Activated B cell treated with CpG ODN at 0.5 μM for 24 hours (primary cell): ENCODE measurements around the gene CELA3A. TPM values are rescaled to one million over a fixed set of nuclear protein-coding genes. Genes with fewer than 3 reads are reported as not detected.
"Not testable (repeated sequence)": the region's sequence is repeated elsewhere in the genome, so short reads cannot be mapped to it uniquely, and the experiment has no call there.

Experiments
- ATAC-seq: fragments of 200-7000 bp; cut with Tn5 transposase; one replicate; pipeline ENCODE4 v1.10.0; 2021; ENCODE audit warnings: low read depth, mild to moderate bottlenecking, moderate library complexity
- CTCF ChIA-PET: fragments of 350-600 bp; sonication (Branson Sonifier 250); formaldehyde crosslinking; loops from one replicate; lab custom pipeline; 2021; ENCODE audit warnings: antibody characterized with exemption; lab: Charles Lee
- POLR2A ChIA-PET: fragments of 350-600 bp; sonication (Branson Sonifier 250); formaldehyde crosslinking; loops from one replicate; lab custom pipeline; 2021; ENCODE audit warnings: antibody characterized with exemption; lab: Charles Lee
- DNase-seq: peaks from one replicate; pipeline ENCODE4 v3.0.0; 2022
- H3K27ac Mint-ChIP-seq: one replicate; pipeline ENCODE4 v1.8.0; 2020; ENCODE audit warnings: mixed read lengths
- H3K27me3 Mint-ChIP-seq: one replicate; pipeline ENCODE4 v1.8.0; 2021; ENCODE audit warnings: mixed read lengths
- H3K36me3 Mint-ChIP-seq: one replicate; pipeline ENCODE4 v1.8.0; 2021; ENCODE audit warnings: low read depth, mixed read lengths
- H3K4me1 Mint-ChIP-seq: one replicate; pipeline ENCODE4 v1.8.0; 2021; ENCODE audit warnings: mixed read lengths
- H3K4me3 Mint-ChIP-seq: one replicate; pipeline ENCODE4 v1.8.0; 2020; ENCODE audit warnings: mild to moderate bottlenecking, mixed read lengths
- H3K9me3 Mint-ChIP-seq: one replicate; pipeline ENCODE4 v1.8.0; 2020; ENCODE audit warnings: mixed read lengths
- CTCF ChIP-seq: fragments of 200-600 bp; IDR thresholded peaks from one replicate; pipeline ENCODE4 v1.8.0; 2022; ENCODE audit warnings: antibody characterized with exemption, mild to moderate bottlenecking
- intact Hi-C: fragments of 100-400 bp; cut with micrococcal nuclease; formaldehyde crosslinking; loops from one replicate; pipeline ENCODE4 v1.15.1; 2024
- total RNA-seq: library from RNA; stranded (reverse); gene quantifications from 2 replicates; pipeline ENCODE4 v1.2.3, GENCODE V29; 2022

Gene CELA3A
- total RNA-seq, 1 donor from 2014 or later = not detected

GRCh38 chr1:21966247-21967000, 35.0 kb upstream of the CELA3A start:
- H3K27me3 Mint-ChIP-seq = peaks cover 8% of the 10 kb centered on the region
- intact Hi-C loops = no loop called here
- H3K27ac Mint-ChIP-seq = no peak overlapping the region
- no peaks in the 10 kb centered on the region for H3K36me3 Mint-ChIP-seq
- no peak overlapping the region for H3K4me3 Mint-ChIP-seq
- H3K4me1 Mint-ChIP-seq = peaks cover 2% of the 10 kb centered on the region
- no peaks in the 10 kb centered on the region for H3K9me3 Mint-ChIP-seq
- DNase-seq (no peak), ATAC-seq (no peak)
- TF ChIP-seq CTCF = no peak
- ChIA-PET CTCF (no interaction called here), POLR2A (no interaction called here)

GRCh38 chr1:21967216-21967615, 34.2 kb upstream of the CELA3A start:
- H3K4me1 Mint-ChIP-seq, CTCF ChIA-PET, H3K9me3 Mint-ChIP-seq, H3K27ac Mint-ChIP-seq, H3K36me3 Mint-ChIP-seq, POLR2A ChIA-PET, ATAC-seq, DNase-seq, H3K27me3 Mint-ChIP-seq, H3K4me3 Mint-ChIP-seq, intact Hi-C loops: not testable (repeated sequence)

GRCh38 chr1:21969066-21969465, 32.4 kb upstream of the CELA3A start:
- DNase-seq, H3K4me3 Mint-ChIP-seq, H3K9me3 Mint-ChIP-seq, ATAC-seq, POLR2A ChIA-PET, H3K4me1 Mint-ChIP-seq, H3K27me3 Mint-ChIP-seq, H3K27ac Mint-ChIP-seq, H3K36me3 Mint-ChIP-seq, CTCF ChIA-PET, intact Hi-C loops: not testable (repeated sequence)

- H3K4me3 Mint-ChIP-seq, H3K27me3 Mint-ChIP-seq, ATAC-seq, CTCF ChIA-PET, H3K9me3 Mint-ChIP-seq, H3K4me1 Mint-ChIP-seq, H3K36me3 Mint-ChIP-seq, POLR2A ChIA-PET, H3K27ac Mint-ChIP-seq, DNase-seq, intact Hi-C loops: not testable (repeated sequence)
Observed at GRCh38 chr1:21970523-21970922, 30.9 kb upstream of the CELA3A start.

- H3K9me3 Mint-ChIP-seq, H3K27ac Mint-ChIP-seq, H3K36me3 Mint-ChIP-seq, CTCF ChIA-PET, H3K4me3 Mint-ChIP-seq, H3K4me1 Mint-ChIP-seq, ATAC-seq, POLR2A ChIA-PET, H3K27me3 Mint-ChIP-seq, intact Hi-C loops, DNase-seq: not testable (repeated sequence)
Observed at GRCh38 chr1:21972973-21973441, 28.4 kb upstream of the CELA3A start.

- H3K4me3 Mint-ChIP-seq, POLR2A ChIA-PET, H3K27me3 Mint-ChIP-seq, H3K9me3 Mint-ChIP-seq, ATAC-seq, CTCF ChIA-PET, DNase-seq, H3K36me3 Mint-ChIP-seq, intact Hi-C loops, H3K4me1 Mint-ChIP-seq, H3K27ac Mint-ChIP-seq: not testable (repeated sequence)
Observed at GRCh38 chr1:21973948-21974347, 27.5 kb upstream of the CELA3A start.

GRCh38 chr1:21974699-21975098, 26.8 kb upstream of the CELA3A start:
- H3K9me3 Mint-ChIP-seq, POLR2A ChIA-PET, H3K4me1 Mint-ChIP-seq: not testable (repeated sequence)

GRCh38 chr1:21975296-21975695, 26.2 kb upstream of the CELA3A start:
- H3K36me3 Mint-ChIP-seq, H3K4me1 Mint-ChIP-seq, ATAC-seq, CTCF ChIA-PET, POLR2A ChIA-PET, H3K4me3 Mint-ChIP-seq, DNase-seq, H3K9me3 Mint-ChIP-seq, intact Hi-C loops, H3K27me3 Mint-ChIP-seq, H3K27ac Mint-ChIP-seq: not testable (repeated sequence)

More at GRCh38 chr1:21974699-21975098, 26.8 kb upstream of the CELA3A start:
- CTCF ChIA-PET, H3K4me3 Mint-ChIP-seq, H3K27ac Mint-ChIP-seq, H3K36me3 Mint-ChIP-seq, H3K27me3 Mint-ChIP-seq, DNase-seq, ATAC-seq, intact Hi-C loops: not testable (repeated sequence)

- H3K27me3 Mint-ChIP-seq, H3K27ac Mint-ChIP-seq, POLR2A ChIA-PET, H3K4me3 Mint-ChIP-seq, ATAC-seq, DNase-seq, H3K36me3 Mint-ChIP-seq, CTCF ChIA-PET, intact Hi-C loops, H3K4me1 Mint-ChIP-seq, H3K9me3 Mint-ChIP-seq: not testable (repeated sequence)
Observed at GRCh38 chr1:21976703-21977239, 24.7 kb upstream of the CELA3A start, which contains the start of gene CELA3B. Gene CELA3B (plus strand): TSS chr1:21977022. CDS start chr1:21977040, 18 bp downstream.

- H3K4me1 Mint-ChIP-seq, H3K36me3 Mint-ChIP-seq, H3K27me3 Mint-ChIP-seq, CTCF ChIA-PET, H3K27ac Mint-ChIP-seq, H3K4me3 Mint-ChIP-seq, H3K9me3 Mint-ChIP-seq, ATAC-seq, DNase-seq, POLR2A ChIA-PET, intact Hi-C loops: not testable (repeated sequence)
Observed at GRCh38 chr1:21978209-21978608, 23.2 kb upstream of the CELA3A start.

GRCh38 chr1:21980515-21981220, 20.8 kb upstream of the CELA3A start:
- H3K4me3 Mint-ChIP-seq, H3K36me3 Mint-ChIP-seq, H3K9me3 Mint-ChIP-seq, H3K4me1 Mint-ChIP-seq, DNase-seq, intact Hi-C loops, H3K27me3 Mint-ChIP-seq, CTCF ChIA-PET, POLR2A ChIA-PET, ATAC-seq, H3K27ac Mint-ChIP-seq: not testable (repeated sequence)
